ENCODE results near the gene PRKD1. TPM values are rescaled to one million over a fixed set of nuclear protein-coding genes. Genes with fewer than 3 reads are reported as not detected.
"Not testable (repeated sequence)": the region's sequence is repeated elsewhere in the genome, so short reads cannot be mapped to it uniquely, and the experiment has no call there.

Gene PRKD1
- total RNA-seq, 4 donors from 2014 or later: 27.4 to 30.9 (median 29.7) TPM

DNA sequence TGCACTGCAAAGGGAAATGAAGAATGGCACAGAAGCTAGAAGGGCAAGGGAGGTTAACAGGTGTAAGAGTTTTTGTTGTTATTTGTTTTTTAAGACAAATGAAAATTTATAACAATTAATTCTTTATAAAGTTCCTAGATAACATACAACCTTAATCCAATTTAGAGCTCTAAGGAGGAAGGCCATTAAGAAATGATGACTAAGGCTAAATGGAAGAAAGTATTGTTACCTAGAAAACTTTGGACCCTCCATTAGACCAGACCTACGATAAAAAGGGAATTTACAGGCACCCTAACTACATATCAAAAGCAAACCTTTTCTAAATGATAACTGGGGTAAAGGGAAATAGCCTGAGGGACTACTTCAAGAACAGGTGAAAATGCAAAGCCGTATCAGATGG lies 130.8 kb downstream of the PRKD1 start:
- Histone ChIP-seq H3K4me1 (peaks cover 0 to 22% (median 3%) of the 10 kb centered on the region in 4 donors), H3K27ac (no peak overlapping the region), H3K36me3 (no peaks in the 10 kb centered on the region), H3K4me3 (no peak overlapping the region), H3K9me3 (no peaks in the 10 kb centered on the region), H3K27me3 (no peaks in the 10 kb centered on the region)
- no peak for TF ChIP-seq POLR2A (IDR thresholded peaks at IDR 0.05)
- no peak for TF ChIP-seq EP300 (IDR thresholded peaks at IDR 0.05)
- TF ChIP-seq, protein P1, sequence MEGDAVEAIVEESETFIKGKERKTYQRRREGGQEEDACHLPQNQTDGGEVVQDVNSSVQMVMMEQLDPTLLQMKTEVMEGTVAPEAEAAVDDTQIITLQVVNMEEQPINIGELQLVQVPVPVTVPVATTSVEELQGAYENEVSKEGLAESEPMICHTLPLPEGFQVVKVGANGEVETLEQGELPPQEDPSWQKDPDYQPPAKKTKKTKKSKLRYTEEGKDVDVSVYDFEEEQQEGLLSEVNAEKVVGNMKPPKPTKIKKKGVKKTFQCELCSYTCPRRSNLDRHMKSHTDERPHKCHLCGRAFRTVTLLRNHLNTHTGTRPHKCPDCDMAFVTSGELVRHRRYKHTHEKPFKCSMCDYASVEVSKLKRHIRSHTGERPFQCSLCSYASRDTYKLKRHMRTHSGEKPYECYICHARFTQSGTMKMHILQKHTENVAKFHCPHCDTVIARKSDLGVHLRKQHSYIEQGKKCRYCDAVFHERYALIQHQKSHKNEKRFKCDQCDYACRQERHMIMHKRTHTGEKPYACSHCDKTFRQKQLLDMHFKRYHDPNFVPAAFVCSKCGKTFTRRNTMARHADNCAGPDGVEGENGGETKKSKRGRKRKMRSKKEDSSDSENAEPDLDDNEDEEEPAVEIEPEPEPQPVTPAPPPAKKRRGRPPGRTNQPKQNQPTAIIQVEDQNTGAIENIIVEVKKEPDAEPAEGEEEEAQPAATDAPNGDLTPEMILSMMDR (IDR thresholded peaks at IDR 0.05): no peak
- WGBS, 2 donors: 88 to 97% methylated on average over 2 of the region's 2 CpGs
- DNase-seq (ENCODE audit: low spot score in 2 of 2): no peak

DNA sequence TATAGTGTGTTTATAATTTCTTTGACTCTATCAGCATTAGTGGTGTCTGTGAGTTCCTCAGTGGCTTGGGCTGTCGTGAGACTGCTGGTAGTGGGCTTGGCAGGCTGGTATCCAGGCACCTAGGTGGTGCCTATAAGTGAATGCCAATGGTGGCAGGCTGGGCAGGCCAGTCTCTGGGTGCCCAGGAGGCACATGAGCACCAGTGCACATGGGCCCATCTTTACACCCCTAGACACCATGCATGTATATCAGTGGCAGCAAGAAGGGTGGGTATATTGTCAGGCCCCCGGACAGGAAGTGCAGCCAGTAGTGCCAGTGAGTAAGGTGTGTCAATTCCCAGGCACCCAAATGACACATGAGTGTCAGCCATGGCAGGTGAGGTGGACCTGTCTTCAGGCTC lies 138.2 kb downstream of the PRKD1 start:
- TF ChIP-seq POLR2A (IDR thresholded peaks at IDR 0.05): no peak
- TF ChIP-seq, protein P1 (IDR thresholded peaks at IDR 0.05): no peak
- TF ChIP-seq EP300 (IDR thresholded peaks at IDR 0.05): no peak
- Histone ChIP-seq H3K27ac (no peak overlapping the region), H3K4me3 (no peak overlapping the region), H3K36me3 (no peaks in the 10 kb centered on the region), H3K4me1 (peaks cover 0 to 15% (median 3%) of the 10 kb centered on the region in 4 donors), H3K27me3 (no peaks in the 10 kb centered on the region), H3K9me3 (peaks cover 0 to 4% (median 0%) of the 10 kb centered on the region in 4 donors)
- WGBS, 2 donors: 95 to 100% methylated on average over 2 of the region's 2 CpGs
- DNase-seq (ENCODE audit: low spot score in 2 of 2): no peak

DNA sequence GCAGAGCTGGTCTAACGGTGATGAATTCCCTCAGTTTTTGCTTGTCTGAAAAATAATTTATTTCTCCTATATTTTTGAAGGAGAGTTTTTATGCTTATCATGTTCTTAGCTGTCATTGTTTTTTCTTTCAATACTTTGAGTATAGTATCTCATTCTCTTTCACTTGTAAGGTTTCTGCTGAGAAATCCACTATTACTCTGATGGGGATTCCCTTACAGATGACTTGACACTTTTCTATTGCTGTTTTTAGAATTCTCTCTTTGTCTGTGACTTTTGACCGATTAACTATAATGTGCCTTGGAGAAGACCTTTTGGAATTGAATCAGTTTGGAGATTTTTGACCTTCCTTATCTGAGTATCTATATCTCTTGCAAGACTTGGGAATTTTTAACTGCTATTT lies 139.6 kb downstream of the PRKD1 start:
- 71 to 75% methylated on average over 2 of the region's 2 CpGs for WGBS, 2 donors
- Histone ChIP-seq H3K4me1 (peaks cover 0 to 11% (median 3%) of the 10 kb centered on the region in 4 donors), H3K27ac (no peak overlapping the region), H3K36me3 (no peaks in the 10 kb centered on the region), H3K4me3 (no peak overlapping the region), H3K27me3 (no peaks in the 10 kb centered on the region), H3K9me3 (peaks cover 0 to 12% (median 0%) of the 10 kb centered on the region in 4 donors)
- TF ChIP-seq, protein P1 (IDR thresholded peaks at IDR 0.05): no peak
- no peak for TF ChIP-seq EP300 (IDR thresholded peaks at IDR 0.05)
- no peak for TF ChIP-seq POLR2A (IDR thresholded peaks at IDR 0.05)
- DNase-seq (ENCODE audit: low spot score in 2 of 2): no peak

DNA sequence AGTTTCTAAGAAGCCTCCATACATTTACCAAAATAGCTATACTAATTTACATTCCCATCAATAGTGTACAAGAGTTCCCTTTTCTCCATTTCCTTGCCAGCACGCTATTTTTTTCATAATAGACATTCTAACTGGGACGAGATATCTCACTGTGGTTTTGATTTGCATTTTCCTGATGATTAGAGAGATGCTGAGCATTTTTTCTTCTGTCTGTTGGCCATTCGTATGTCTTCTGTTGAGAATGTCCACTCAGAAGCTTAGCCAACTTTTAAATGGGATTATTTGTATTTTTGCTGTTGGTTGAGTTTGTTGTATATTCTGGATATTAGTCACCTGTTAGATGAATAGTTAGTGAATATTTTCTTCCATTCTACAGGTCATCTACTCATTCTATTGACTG lies 144.1 kb downstream of the PRKD1 start:
- DNase-seq (ENCODE audit: low spot score in 2 of 2): no peak
- Histone ChIP-seq H3K27me3 (no peaks in the 10 kb centered on the region), H3K4me3 (no peak overlapping the region), H3K4me1 (no peaks in the 10 kb centered on the region), H3K9me3 (peaks cover 0 to 32% (median 0%) of the 10 kb centered on the region in 4 donors), H3K27ac (no peak overlapping the region), H3K36me3 (no peaks in the 10 kb centered on the region)
- TF ChIP-seq, protein P1 (IDR thresholded peaks at IDR 0.05): no peak
- TF ChIP-seq EP300 (IDR thresholded peaks at IDR 0.05) (no peak), POLR2A (IDR thresholded peaks at IDR 0.05) (no peak)
- WGBS, 2 donors: 88 to 96% methylated on average over 3 of the region's 3 CpGs

DNA sequence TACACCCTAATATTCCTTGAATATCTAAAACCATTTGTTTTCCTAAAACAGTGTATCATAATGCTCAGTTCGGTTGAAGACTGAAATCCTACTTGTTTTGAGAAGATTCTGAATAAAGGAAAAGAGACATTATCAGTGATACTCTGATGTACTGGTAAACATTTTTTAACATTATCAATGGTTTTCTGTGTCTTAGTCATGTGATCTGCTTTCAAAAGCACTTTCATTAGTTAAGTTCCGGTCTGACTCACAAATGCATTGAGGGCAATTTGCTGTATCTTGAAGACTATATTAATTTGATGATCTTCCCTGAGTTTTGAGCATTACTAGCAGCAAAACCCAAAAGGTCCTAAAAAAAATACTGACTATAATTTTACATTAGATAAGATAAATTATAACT lies 145.6 kb downstream of the PRKD1 start:
- H3K27ac ChIP-seq: no peak overlapping the region
- H3K4me3 ChIP-seq: no peak overlapping the region
- no peaks in the 10 kb centered on the region for H3K36me3 ChIP-seq
- 60 to 67% methylated on average over 2 of the region's 2 CpGs for WGBS, 2 donors
- TF ChIP-seq, protein P1 (IDR thresholded peaks at IDR 0.05): no peak
- no peak for TF ChIP-seq EP300 (IDR thresholded peaks at IDR 0.05)
- no peak for TF ChIP-seq POLR2A (IDR thresholded peaks at IDR 0.05)
- DNase-seq (ENCODE audit: low spot score in 2 of 2): no peak
- peaks cover 0 to 43% (median 0%) of the 10 kb centered on the region in 4 donors for H3K9me3 ChIP-seq
- H3K27me3 ChIP-seq: no peaks in the 10 kb centered on the region
- no peaks in the 10 kb centered on the region for H3K4me1 ChIP-seq

DNA sequence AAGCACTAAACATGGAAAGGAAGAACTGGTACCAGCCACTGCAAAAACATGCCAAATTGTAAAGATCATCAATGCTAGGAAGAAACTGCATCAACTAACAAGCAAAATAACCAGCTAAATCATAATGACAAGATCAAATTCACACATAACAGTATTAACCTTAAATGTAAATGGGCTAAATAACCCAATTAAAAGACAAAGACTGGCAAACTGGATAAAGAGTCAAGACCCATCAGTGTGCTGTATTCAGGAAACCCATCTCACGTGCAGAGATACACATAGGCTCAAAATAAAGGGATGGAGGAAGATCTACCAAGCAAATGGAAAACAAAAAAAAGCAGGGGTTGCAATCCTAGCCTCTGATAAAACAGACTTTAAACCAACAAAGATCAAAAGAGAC lies 150.5 kb downstream of the PRKD1 start:
- peaks cover 0 to 49% (median 0%) of the 10 kb centered on the region in 4 donors for H3K9me3 ChIP-seq
- not testable (repeated sequence) for H3K36me3 ChIP-seq; H3K4me3 ChIP-seq; H3K27me3 ChIP-seq; DNase-seq (ENCODE audit: low spot score in 2 of 2); H3K4me1 ChIP-seq; H3K27ac ChIP-seq
- 87 to 95% methylated on average over 1 of the region's 1 CpG for WGBS, 2 donors

All from tibial nerve (tissue), 4 donors.